ENCODE measurements around the gene CENPM. TPM values are rescaled to one million over a fixed set of nuclear protein-coding genes. Genes with fewer than 3 reads are reported as not detected.

Gene CENPM
- polyA plus RNA-seq, 1 of the 3 experiments (the other 2 are of a cell fraction): 15.6 TPM

GRCh38 chr22:41920271-41920976 is 26.5 kb downstream of the CENPM start:
- peaks cover 0 to 3% of the 10 kb centered on the region in 2 experiments; a peak in 2 of 4 replicates for H3K4me1 ChIP-seq (ENCODE audit: control insufficient read depth in 1 of 2, insufficient read depth in 2 of 2, low read depth in 1 of 2, low read length in 1 of 2)
- no peaks in the 10 kb centered on the region for H3K79me2 ChIP-seq (ENCODE audit: insufficient read depth)
- H3K9me3 ChIP-seq: no peaks in the 10 kb centered on the region
- no peak for TF ChIP-seq USF2 (IDR thresholded peaks at IDR 0.05; ENCODE audit: borderline replicate concordance, low read depth, low read length)
- TF ChIP-seq EZH2phosphoT487 (IDR thresholded peaks at IDR 0.05; ENCODE audit: borderline replicate concordance, low read depth): no peak
- TF ChIP-seq RFX5 (IDR thresholded peaks at IDR 0.05; ENCODE audit: low read length): no peak
- no peak for TF ChIP-seq RCOR1 (IDR thresholded peaks at IDR 0.05; ENCODE audit: low read length)
- TF ChIP-seq RXRA (IDR thresholded peaks at IDR 0.05; ENCODE audit: borderline replicate concordance, low read depth): no peak
- TF ChIP-seq SIN3A (IDR thresholded peaks at IDR 0.05; ENCODE audit: borderline replicate concordance, low read depth, low read length): no peak
- TF ChIP-seq TAF1 (IDR thresholded peaks at IDR 0.05; ENCODE audit: borderline replicate concordance, low read depth, low read length): no peak
- no peak for TF ChIP-seq CTCF (IDR thresholded peaks at IDR 0.05)
- no peak for TF ChIP-seq USF1 (IDR thresholded peaks at IDR 0.05; ENCODE audit: borderline replicate concordance, low read depth)
- TF ChIP-seq EP300 (IDR thresholded peaks at IDR 0.05; ENCODE audit: borderline replicate concordance in 1 of 2, low read depth in 1 of 2, low read length in 1 of 2): no peak
- no peak for TF ChIP-seq RAD21 (IDR thresholded peaks at IDR 0.05; ENCODE audit: low read length)
- no peak for TF ChIP-seq FOXM1 (IDR thresholded peaks at IDR 0.05; ENCODE audit: low read depth)
- no peak for TF ChIP-seq IRF3 (IDR thresholded peaks at IDR 0.05; ENCODE audit: low read depth, low read length)
- no peak for TF ChIP-seq GABPA (IDR thresholded peaks at IDR 0.05; ENCODE audit: low read depth)
- H3K4me3 ChIP-seq (ENCODE audit: low read depth in 2 of 2, low read length in 1 of 2): no peak overlapping the region
- H4K20me1 ChIP-seq (ENCODE audit: insufficient read depth): no peaks in the 10 kb centered on the region
- no peaks in the 10 kb centered on the region for H3K9me2 ChIP-seq
- no peak overlapping the region for H3K4me2 ChIP-seq
- no peak for DNase-seq
- H3F3A ChIP-seq (replicated peaks; ENCODE audit: insufficient read depth): no peaks in the 10 kb centered on the region
- H3K9ac ChIP-seq: no peak overlapping the region
- no peaks in the 10 kb centered on the region for H3K27me3 ChIP-seq (ENCODE audit: insufficient read depth)
- POLR2A ChIA-PET: no interaction called here
- 98% methylated on average over 11 of the region's 21 CpGs for WGBS (ENCODE audit: low lambda C conversion rate)
- no peak overlapping the region for H2AFZ ChIP-seq (ENCODE audit: low read depth)
- CTCF ChIA-PET: interaction anchor here (0.8 kb wide), 1 partner anchor 21 kb away, joined by 3 read pairs; no protein-coding TSS in a partner anchor
- no peak overlapping the region for H3K27ac ChIP-seq (ENCODE audit: low read depth in 2 of 2, low read length in 1 of 2)
- no peaks in the 10 kb centered on the region for H3K36me3 ChIP-seq (replicated peaks in 1 of 2; ENCODE audit: control insufficient read depth in 1 of 2, insufficient read depth in 2 of 2, low read length in 1 of 2)
